Calu3 (cell line): ENCODE data around the gene FGD3. TPM values are rescaled to one million over a fixed set of nuclear protein-coding genes. Genes with fewer than 3 reads are reported as not detected.

Experiments used
- BruUV-seq: library from RNA; stranded (reverse); fragments of 400-500 nt; replicated peaks from 2 replicates; lab custom pipeline; 2021; lab: Mats Ljungman, UMichigan
- CTCF ChIA-PET: fragments of 300-600 bp; sonication (Branson Sonifier 250); formaldehyde crosslinking; loops from one replicate; lab custom pipeline; 2022; ENCODE audit warnings: antibody characterized with exemption; lab: Charles Lee
- DNase-seq: peaks from one replicate; pipeline ENCODE4 v3.0.0; 2022
- H3K27ac Mint-ChIP-seq: one replicate; pipeline ENCODE4 v1.8.0; 2022; ENCODE audit warnings: mixed read lengths; ENCODE audit not compliant: unreplicated experiment
- H3K27me3 Mint-ChIP-seq: one replicate; pipeline ENCODE4 v1.8.0; 2022; ENCODE audit warnings: mixed read lengths; ENCODE audit not compliant: unreplicated experiment
- H3K36me3 Mint-ChIP-seq: one replicate; pipeline ENCODE4 v1.8.0; 2022; ENCODE audit warnings: mild to moderate bottlenecking, moderate library complexity, mixed read lengths; ENCODE audit not compliant: insufficient read depth, unreplicated experiment
- H3K4me1 Mint-ChIP-seq: one replicate; pipeline ENCODE4 v1.8.0; 2022; ENCODE audit warnings: mild to moderate bottlenecking, low read depth, mixed read lengths; ENCODE audit not compliant: unreplicated experiment
- H3K4me3 Mint-ChIP-seq: one replicate; pipeline ENCODE4 v1.8.0; 2022; ENCODE audit warnings: mild to moderate bottlenecking, low read depth, moderate library complexity, mixed read lengths; ENCODE audit not compliant: unreplicated experiment
- H3K9me3 Mint-ChIP-seq: one replicate; pipeline ENCODE4 v1.8.0; 2022; ENCODE audit warnings: low read depth, mixed read lengths; ENCODE audit not compliant: unreplicated experiment
- CTCF ChIP-seq: fragments of 200-600 bp; IDR thresholded peaks from one replicate; pipeline ENCODE4 v1.8.0; 2022; ENCODE audit warnings: antibody characterized with exemption; ENCODE audit not compliant: unreplicated experiment
- intact Hi-C: fragments of 100-400 bp; cut with micrococcal nuclease; formaldehyde crosslinking; loops from one replicate; pipeline ENCODE4 v1.10.0; 2022; ENCODE audit not compliant: unreplicated experiment
- total RNA-seq: library from RNA; stranded (reverse); gene quantifications from 2 replicates; pipeline ENCODE4 v1.2.3, GENCODE V29; 2022

The FGD3 gene
- total RNA-seq, 1 experiment from 2014 or later: 3.1 TPM

GRCh38 chr9:93061260-93061751 is 114.0 kb downstream of the FGD3 start:
- Mint-ChIP-seq H3K27me3 (no peaks in the 10 kb centered on the region), H3K4me3 (no peak overlapping the region), H3K27ac (no peak overlapping the region), H3K9me3 (no peaks in the 10 kb centered on the region), H3K36me3 (no peaks in the 10 kb centered on the region), H3K4me1 (no peaks in the 10 kb centered on the region)
- DNase-seq: no peak
- CTCF ChIA-PET: no interaction called here
- no TSS peak for BruUV-seq
- no peak for TF ChIP-seq CTCF
- intact Hi-C loops: no loop called here

- intact Hi-C loops: no loop called here
- Mint-ChIP-seq H3K27ac (no peak overlapping the region), H3K4me1 (no peaks in the 10 kb centered on the region), H3K36me3 (no peaks in the 10 kb centered on the region), H3K27me3 (no peaks in the 10 kb centered on the region), H3K4me3 (no peak overlapping the region), H3K9me3 (no peaks in the 10 kb centered on the region)
- peak; percentile 7 for DNase-seq
- BruUV-seq: no TSS peak
- CTCF ChIA-PET: no interaction called here
- TF ChIP-seq CTCF: no peak
Measured at GRCh38 chr9:93061791-93062763, 114.8 kb downstream of the FGD3 start.

GRCh38 chr9:93064392-93065134 is 117.2 kb downstream of the FGD3 start:
- no peaks in the 10 kb centered on the region for H3K4me1 Mint-ChIP-seq
- TF ChIP-seq CTCF: no peak
- no TSS peak for BruUV-seq
- H3K27ac Mint-ChIP-seq: no peak overlapping the region
- H3K27me3 Mint-ChIP-seq: no peaks in the 10 kb centered on the region
- no peaks in the 10 kb centered on the region for H3K9me3 Mint-ChIP-seq
- no peak for DNase-seq
- no peak overlapping the region for H3K4me3 Mint-ChIP-seq
- no peaks in the 10 kb centered on the region for H3K36me3 Mint-ChIP-seq
- intact Hi-C loops: no loop called here
- CTCF ChIA-PET: no interaction called here

GRCh38 chr9:93065135-93065720 is 117.9 kb downstream of the FGD3 start:
- Mint-ChIP-seq H3K4me3 (no peak overlapping the region), H3K4me1 (no peaks in the 10 kb centered on the region), H3K27me3 (no peaks in the 10 kb centered on the region), H3K36me3 (no peaks in the 10 kb centered on the region), H3K27ac (no peak overlapping the region), H3K9me3 (no peaks in the 10 kb centered on the region)
- intact Hi-C loops: no loop called here
- CTCF ChIA-PET: no interaction called here
- no TSS peak for BruUV-seq
- DNase-seq: no peak
- no peak for TF ChIP-seq CTCF
